GM12892 (cell line): ENCODE results near the gene GNB1.

Source experiments
- POLR2A ChIP-seq: IDR thresholded peaks from 2 replicates; pipeline ENCODE4 v1.6.1; 2011; ENCODE audit warnings: low read depth, low read length, control low read depth
- POLR2AphosphoS5 ChIP-seq: IDR thresholded peaks from 2 replicates; pipeline ENCODE4 v1.6.1; 2011; ENCODE audit warnings: low read depth, low read length, control low read depth
- TAF1 ChIP-seq: IDR thresholded peaks from 2 replicates; pipeline ENCODE4 v1.6.1; 2011; ENCODE audit warnings: low read depth, mild to moderate bottlenecking, control low read depth, low read length, borderline replicate concordance

DNA sequence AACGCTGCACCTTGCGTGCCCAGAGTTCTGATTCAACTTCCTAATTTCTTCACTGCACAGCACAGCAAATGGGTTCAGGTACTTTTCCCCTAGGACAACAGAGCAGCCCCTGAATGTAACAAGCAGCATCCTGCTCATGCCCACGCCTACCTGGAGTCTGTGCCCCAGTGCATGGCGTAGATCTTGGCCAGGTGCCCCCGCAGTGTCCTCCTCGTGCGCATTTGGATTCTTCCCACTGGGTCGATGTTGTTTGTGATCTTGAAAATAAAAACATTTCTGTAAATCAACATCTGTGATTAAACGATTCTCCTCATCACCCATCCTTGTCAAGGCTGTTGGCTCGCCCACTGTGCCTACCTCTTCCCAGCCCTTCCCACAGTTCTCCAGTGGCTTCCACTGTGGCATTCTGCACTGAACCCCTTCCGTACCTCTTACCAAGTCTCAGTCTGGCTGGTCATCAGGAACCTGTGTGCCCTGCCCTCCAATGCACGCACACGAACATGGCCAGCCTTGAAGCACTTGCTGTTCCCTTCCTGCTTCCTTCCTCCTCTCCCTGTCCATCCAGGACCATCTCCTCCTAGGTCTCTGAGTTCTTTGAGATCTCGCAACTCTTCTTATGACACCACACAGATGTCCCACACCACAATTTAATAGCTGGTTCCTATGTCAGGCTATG lies 75.1 kb downstream of the GNB1 start:
- no peak for TF ChIP-seq POLR2AphosphoS5
- TF ChIP-seq TAF1, result no peak
- TF ChIP-seq POLR2A, result no peak
